ENCODE measurements around the gene SEPTIN2.
"Not testable (repeated sequence)": the region's sequence is repeated elsewhere in the genome, so short reads cannot be mapped to it uniquely, and the experiment has no call there.

Gene SEPTIN2

DNA sequence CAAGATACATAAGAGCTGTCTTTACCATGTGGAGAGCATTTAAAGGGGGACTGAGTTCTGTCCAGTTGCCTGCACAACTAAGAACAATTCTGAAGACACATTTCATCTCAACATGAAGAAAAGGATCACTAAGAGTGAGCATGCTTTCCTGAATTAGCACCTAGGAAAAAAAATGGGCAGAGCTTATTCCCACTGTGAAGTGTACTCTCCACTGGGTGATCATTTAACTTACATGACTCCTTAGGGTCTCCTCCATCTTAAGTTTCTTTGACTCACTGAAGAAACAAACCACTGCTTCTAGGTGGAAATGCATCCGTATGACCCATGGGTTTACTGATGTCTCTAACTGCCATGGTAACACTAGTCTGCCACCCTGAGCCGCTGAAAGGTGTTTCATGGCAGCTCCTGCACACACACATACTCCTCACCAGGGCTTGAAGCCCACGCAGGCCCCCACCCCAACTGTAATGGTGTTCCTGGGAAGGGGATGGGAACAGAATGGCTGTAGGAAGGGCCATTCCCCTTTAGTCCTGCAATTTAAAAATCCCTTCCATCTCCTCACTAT is 27.3 kb upstream of the SEPTIN2 start:
- DNase-seq, result no peak

GRCh38 chr2:241289053-241289452 is 26.7 kb upstream of the SEPTIN2 start:
- no peak for DNase-seq

DNA sequence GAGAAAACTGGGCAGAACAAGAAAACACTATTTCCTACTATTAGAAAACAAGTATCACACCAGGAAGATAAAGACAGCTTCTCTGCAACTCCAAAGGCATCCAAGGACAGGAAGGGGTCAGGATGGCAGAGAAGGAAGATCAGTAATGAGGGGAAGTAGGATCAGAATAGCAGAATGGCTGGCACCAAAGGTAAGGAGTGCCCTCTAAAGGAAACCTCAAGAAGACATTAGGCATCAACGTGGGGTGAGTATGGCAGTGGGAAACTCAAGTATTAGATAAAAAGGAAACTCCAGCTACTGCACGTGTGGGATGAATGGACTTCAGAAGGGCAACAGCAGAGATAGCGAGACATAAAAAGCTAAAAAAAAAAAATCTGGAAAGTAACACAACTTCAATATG is 26.1 kb upstream of the SEPTIN2 start:
- no peak for DNase-seq

DNA sequence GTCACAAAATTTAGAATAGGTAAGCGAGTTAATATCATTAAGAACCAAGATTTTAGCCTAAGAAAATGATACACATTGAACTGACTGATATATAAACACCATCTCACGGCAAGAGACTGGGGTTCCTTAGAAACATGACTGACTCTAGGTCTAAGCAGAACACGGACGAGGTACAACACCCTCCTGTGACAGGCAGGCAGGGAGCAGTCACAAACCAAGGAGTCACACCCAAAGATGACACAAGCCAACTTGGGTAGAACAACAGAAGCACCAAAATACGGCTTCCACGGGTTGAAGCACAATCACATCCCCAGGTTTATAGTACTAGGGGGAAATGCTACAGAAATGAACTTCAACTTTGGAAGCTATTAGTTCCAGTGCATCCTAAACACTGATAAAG is 24.6 kb upstream of the SEPTIN2 start:
- DNase-seq, result no peak

- DNase-seq, result no peak
These were observed 23.7 kb upstream of the SEPTIN2 start for GRCh38 chr2:241291977-241292376.

GRCh38 chr2:241293378-241293797 is 22.3 kb upstream of the SEPTIN2 start:
- not testable (repeated sequence) for DNase-seq

- no peak for DNase-seq
These were observed 20.2 kb upstream of the SEPTIN2 start for GRCh38 chr2:241295326-241296095.

DNA sequence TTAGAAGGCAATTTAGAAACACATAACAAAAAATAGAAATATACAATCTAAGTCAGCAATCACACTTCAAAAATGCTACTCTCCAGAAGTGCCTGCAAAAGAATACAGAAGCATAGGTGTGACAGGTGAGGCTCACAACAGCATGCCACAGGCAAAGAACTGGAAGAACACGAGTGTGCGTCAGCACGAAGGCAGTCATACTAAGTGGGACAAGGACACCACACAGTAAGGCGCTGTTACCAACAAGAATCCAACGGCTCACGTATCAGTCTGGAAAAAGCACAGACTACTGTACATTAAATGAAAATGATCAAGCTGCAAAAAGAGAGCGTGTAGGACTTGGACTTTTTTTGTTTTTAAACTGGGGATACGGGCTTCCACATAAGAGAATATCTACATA is 19.0 kb upstream of the SEPTIN2 start:
- no peak for DNase-seq

DNA sequence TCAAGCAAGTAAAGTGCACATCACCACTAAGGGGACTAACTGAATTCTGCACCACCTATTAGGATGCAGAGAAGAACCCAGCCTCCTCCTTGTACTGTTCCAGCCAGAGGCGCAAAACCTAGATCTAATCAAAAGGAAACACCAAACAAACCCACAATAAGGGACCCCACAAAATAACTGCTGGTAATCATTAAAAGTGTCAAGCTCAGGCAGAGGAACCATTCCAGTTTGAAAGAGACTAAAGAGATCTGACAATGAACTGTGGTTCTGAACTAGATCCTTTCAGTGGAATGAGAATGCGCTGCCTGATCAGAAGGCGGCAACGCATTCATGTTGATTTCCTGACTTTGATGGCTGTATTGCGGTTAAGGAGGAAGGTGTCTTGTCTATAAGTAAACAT is 17.1 kb upstream of the SEPTIN2 start:
- no peak for DNase-seq

DNA sequence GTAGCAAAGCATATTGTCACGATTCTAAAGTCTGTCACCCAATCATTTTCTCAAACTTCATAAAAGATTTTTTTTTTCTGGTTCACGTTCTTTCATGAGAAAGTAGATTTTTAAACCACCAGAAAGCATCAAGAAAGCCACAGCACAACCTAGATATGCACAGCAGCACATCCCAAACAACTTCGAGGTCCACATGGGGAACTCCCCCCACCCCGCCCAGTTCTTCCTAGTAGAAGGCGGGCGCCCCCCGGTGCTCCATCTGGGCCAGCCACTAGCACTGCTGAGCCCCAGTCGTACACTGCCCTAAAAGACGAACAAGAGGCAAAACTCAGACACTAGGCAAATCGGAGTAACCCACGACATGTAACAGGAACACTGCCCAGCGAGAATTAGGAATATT is 15.7 kb upstream of the SEPTIN2 start:
- no peak for DNase-seq

DNA sequence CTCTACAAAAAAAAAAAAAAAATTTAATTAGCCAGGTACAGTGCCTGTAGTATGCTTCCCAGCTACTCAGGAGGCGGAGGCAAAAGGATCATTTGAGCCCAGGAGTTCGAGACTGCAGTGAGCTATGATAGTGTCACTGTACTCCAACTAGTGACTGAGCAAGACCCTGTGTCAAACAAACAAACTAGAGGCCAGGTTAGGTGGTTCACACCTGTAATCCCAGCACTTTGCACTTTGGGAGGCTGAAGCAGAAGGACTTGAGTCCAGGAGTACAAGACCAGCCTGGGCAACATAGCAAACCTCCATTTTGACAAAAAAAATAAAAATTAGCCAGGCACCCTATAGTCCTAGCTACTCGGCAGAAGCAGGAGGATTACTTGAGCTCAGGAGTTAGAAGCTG is 13.6 kb upstream of the SEPTIN2 start:
- no peak for DNase-seq

DNA sequence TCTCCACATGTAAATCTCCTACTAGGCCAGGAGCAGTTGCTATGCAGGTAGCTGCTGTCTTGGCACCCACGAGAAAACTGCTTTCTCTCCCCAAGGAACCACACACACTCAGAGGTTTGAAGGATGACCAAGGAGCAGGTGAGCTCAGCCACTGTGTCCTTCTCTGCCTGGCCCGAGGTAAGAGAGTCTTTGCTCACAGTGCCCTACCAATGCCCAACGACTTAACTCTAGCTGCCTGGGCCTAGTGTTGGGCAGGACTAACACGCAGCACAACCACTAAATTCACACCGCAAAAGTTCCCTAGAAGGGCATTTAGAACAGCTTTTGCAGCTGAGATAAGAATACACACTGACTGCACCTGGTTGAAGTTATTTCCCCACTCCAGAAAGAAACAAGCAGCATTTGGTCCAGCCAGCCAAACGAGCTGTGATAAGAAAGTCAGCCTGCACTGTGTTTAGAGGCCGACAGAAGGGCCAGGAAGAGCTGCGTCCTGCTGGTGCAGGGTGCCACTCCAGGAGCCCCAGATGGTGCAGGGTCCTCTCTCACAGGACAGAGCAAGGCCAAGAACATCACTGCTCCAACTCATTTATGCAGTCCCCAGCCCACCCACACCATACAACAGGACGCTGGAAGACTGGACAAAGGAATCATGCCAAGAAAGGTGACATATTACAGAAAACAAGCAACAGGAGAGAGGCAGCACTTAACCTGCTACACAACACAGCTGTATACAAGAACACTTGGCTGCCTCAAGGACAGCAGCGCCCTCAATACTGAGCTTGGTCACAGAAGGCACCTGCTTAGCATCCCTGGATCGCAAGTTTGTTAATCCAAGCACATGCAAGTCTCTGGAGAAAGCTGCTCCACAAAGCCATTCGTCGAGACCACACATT is 12.7 kb upstream of the SEPTIN2 start:
- no peak for DNase-seq

- DNase-seq, result no peak
These were observed 11.6 kb upstream of the SEPTIN2 start for GRCh38 chr2:241304039-241304670.

DNA sequence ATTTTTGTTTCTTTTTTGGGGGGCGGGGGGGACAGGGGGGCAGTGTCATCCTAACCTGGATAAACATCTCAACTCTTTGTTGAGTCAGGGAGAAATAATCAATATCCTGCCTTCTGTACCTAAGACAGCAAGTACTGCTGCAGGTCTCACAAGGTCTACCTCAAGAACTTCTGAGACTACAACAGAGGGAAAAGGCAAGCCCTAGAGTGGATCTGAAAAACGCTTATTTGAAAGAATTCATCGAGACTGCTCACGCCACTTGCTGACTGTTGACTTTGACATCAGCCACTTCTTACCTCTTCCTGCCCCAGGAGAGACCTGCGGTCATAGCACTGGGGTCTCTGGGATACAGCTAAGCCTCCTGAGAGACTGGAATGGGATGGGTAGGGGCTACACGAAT is 8.7 kb upstream of the SEPTIN2 start:
- DNase-seq, result no peak

GRCh38 chr2:241308267-241308666 is 7.5 kb upstream of the SEPTIN2 start:
- no peak for DNase-seq

GRCh38 chr2:241308832-241309500 is 6.8 kb upstream of the SEPTIN2 start:
- no peak for DNase-seq

- DNase-seq, result no peak
These were observed 6.0 kb upstream of the SEPTIN2 start for GRCh38 chr2:241309684-241310117.

DNA sequence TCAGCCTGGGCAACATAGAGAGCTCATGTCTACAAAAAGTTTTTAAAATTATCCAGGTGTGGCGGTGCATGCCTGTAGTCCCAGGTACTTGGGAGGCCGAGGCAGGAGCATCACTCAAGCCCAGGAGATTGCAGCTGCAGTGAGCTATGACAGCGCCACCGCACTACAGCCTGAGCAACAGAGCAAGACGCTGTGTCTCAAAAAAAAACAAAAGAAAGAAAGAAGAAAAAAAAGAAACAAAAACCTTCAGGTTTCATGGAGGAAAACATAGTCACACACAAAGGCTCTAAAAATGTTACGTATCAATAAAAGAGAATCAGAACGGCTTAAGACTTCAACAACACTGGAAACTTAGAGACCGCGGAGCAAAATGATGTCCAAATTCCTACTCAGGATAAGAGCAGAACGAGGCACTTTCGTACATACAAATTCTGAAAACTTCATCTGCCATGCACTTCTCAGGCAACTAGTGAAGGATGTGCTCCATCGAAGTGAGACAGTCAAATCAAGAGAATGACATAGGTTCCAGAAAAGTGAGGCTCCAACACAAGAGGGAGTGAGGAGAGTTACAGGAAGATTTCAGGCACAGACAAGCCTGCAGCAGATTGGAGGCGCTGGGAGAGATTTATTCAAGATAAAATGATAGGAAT is 4.7 kb upstream of the SEPTIN2 start:
- DNase-seq, result no peak

DNA sequence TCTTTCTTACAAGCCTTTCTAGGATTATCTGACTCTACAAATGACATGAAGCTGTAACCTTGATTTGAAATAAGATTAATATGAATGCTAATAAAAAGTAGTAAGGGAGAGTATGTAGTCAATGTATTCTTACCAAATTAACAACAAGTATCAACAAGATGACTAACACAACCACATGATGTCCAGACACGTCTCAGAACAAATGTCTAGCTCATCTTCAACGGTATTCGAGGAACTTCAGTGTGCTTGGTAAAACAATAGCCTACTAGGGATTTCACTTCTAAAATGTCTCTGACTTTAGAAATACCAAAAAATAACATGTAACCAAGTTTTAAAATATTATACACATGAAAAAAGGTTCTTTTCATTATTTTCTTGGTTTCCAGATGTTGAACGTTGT is 3.6 kb upstream of the SEPTIN2 start:
- no peak for DNase-seq

- no peak for DNase-seq
These were observed 2.1 kb upstream of the SEPTIN2 start for GRCh38 chr2:241313543-241314095.

DNA sequence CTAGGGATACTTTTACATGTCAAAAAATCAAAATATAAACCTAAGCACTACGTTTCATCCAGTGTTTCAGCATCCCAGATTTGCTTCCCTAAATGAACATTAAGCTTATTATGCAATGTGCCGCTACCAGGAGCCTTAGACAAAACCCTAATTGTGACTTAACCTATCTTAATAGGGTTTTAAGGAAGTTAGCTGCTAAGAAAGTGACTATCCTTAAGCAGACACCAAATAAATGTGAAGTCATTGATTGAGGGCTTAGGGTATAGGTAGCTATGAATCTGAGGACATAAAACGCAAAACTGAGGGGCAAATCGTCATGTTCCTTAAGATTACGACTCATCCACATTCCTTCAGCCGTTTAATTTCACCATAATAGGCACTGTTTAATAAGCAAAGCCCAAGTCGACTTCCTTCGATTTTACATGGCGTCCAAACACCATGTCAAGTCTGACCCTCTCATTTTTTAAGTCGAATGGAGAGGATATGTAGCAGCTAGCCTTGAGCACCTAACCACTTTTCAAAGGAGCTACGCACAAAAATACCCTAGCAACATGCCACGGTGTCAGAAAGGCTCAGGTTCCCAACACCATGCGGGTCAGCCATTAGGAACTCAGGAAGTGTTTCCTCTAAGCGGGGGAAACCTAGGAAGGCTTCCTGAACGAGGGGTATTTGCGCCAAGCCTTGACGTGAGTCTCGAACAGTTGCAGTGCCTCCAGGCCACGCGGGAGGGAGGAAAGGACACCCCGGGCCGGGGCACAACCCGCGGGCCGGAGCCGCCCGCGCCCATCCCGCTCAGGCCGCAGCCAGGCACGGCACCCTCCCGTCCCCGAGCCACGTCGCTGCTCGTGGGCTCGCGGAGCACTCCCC is 1.3 kb upstream of the SEPTIN2 start:
- no peak for DNase-seq
